ENCODE measurements around the gene PROC. TPM values are rescaled to one million over a fixed set of nuclear protein-coding genes. Genes with fewer than 3 reads are reported as not detected.

The PROC gene
- total RNA-seq, 1 experiment from 2014 or later, result 1.1 TPM

GRCh38 chr2:127392828-127393578, 25.2 kb upstream of the PROC start:
- POLR2A ChIA-PET, result no interaction called here
- Histone ChIP-seq H3K4me1 (ENCODE audit: control insufficient read depth, insufficient read depth, low read length) (peaks cover 23% of the 10 kb centered on the region), H3K27ac (ENCODE audit: low read length) (peak overlapping the region; percentile 14; the same call in 1 of the 2 replicates), H3K4me3 (ENCODE audit: low read depth in 2 of 2, low read length in 2 of 2) (no peak overlapping the region), H3K27me3 (ENCODE audit: control insufficient read depth, insufficient read depth, low read length) (no peaks in the 10 kb centered on the region), H3K36me3 (ENCODE audit: control insufficient read depth, insufficient read depth, low read length) (no peaks in the 10 kb centered on the region), H3K9me3 (ENCODE audit: control insufficient read depth, insufficient read depth, low read depth, low read length) (no peaks in the 10 kb centered on the region)
- BruUV-seq (replicated peaks), result no TSS peak
- CTCF ChIA-PET, result no interaction called here
- in situ Hi-C loops (cut with HindIII; ENCODE audit: low pct_unique_long_range_greater_than_20kb, low sequenced_read_pairs) (no loop called here), intact Hi-C loops (cut with micrococcal nuclease; ENCODE audit: unreplicated experiment) (no loop called here)
- DNase-seq (ENCODE audit: low read depth, low spot score) (no peak), ATAC-seq (no peak)
- TF ChIP-seq POLR2AphosphoS5 (IDR thresholded peaks at IDR 0.05; ENCODE audit: low read depth, low read length) (no peak), REST (IDR thresholded peaks at IDR 0.05; ENCODE audit: insufficient read depth in 1 of 2, low read depth in 2 of 2, low read length in 1 of 2) (no peak), TCF7L2 (IDR thresholded peaks at IDR 0.05; ENCODE audit: low read depth, low read length) (no peak), SIN3A (IDR thresholded peaks at IDR 0.05; ENCODE audit: borderline replicate concordance, insufficient read depth, low read depth, low read length) (no peak)
- TF ChIP-seq, protein P1, sequence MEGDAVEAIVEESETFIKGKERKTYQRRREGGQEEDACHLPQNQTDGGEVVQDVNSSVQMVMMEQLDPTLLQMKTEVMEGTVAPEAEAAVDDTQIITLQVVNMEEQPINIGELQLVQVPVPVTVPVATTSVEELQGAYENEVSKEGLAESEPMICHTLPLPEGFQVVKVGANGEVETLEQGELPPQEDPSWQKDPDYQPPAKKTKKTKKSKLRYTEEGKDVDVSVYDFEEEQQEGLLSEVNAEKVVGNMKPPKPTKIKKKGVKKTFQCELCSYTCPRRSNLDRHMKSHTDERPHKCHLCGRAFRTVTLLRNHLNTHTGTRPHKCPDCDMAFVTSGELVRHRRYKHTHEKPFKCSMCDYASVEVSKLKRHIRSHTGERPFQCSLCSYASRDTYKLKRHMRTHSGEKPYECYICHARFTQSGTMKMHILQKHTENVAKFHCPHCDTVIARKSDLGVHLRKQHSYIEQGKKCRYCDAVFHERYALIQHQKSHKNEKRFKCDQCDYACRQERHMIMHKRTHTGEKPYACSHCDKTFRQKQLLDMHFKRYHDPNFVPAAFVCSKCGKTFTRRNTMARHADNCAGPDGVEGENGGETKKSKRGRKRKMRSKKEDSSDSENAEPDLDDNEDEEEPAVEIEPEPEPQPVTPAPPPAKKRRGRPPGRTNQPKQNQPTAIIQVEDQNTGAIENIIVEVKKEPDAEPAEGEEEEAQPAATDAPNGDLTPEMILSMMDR (IDR thresholded peaks at IDR 0.05), result no peak

DNA sequence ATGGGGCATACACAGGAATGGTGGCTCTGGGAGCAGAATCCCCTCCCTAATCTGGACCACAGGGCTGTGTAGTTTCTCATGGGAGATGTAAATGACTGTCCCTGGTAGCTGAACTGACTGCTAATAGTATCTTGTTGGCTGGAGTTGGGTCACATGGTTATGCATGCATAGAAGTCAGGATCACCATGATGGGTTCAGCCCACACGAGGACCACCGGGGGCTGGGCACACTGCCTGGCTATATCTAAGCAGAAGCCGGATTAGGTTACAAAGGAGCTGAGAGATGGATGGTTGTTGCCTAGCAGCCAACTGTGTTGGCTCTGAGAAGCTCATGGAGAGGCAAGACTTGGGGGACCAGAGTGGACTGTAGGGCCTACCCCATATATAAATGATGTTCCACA, 23.7 kb upstream of the PROC start:
- no peaks in the 10 kb centered on the region for H3K36me3 ChIP-seq (ENCODE audit: control insufficient read depth, insufficient read depth, low read length)
- TF ChIP-seq, protein P1 (IDR thresholded peaks at IDR 0.05), result no peak
- no peak for TF ChIP-seq REST (IDR thresholded peaks at IDR 0.05; ENCODE audit: insufficient read depth in 1 of 2, low read depth in 2 of 2, low read length in 1 of 2)
- no peak for TF ChIP-seq TCF7L2 (IDR thresholded peaks at IDR 0.05; ENCODE audit: low read depth, low read length)
- no peak for TF ChIP-seq POLR2AphosphoS5 (IDR thresholded peaks at IDR 0.05; ENCODE audit: low read depth, low read length)
- no peak for TF ChIP-seq SIN3A (IDR thresholded peaks at IDR 0.05; ENCODE audit: borderline replicate concordance, insufficient read depth, low read depth, low read length)
- no peak for ATAC-seq
- no TSS peak for BruUV-seq (replicated peaks)
- POLR2A ChIA-PET, result no interaction called here
- no peaks in the 10 kb centered on the region for H3K9me3 ChIP-seq (ENCODE audit: control insufficient read depth, insufficient read depth, low read depth, low read length)
- intact Hi-C loops (cut with micrococcal nuclease; ENCODE audit: unreplicated experiment) (no loop called here), in situ Hi-C loops (cut with HindIII; ENCODE audit: low pct_unique_long_range_greater_than_20kb, low sequenced_read_pairs) (no loop called here)
- H3K4me3 ChIP-seq (ENCODE audit: low read depth in 2 of 2, low read length in 2 of 2), result no peak overlapping the region
- H3K27ac ChIP-seq (ENCODE audit: low read length), result no peak overlapping the region
- no peak for DNase-seq (ENCODE audit: low read depth, low spot score)
- H3K27me3 ChIP-seq (ENCODE audit: control insufficient read depth, insufficient read depth, low read length), result no peaks in the 10 kb centered on the region
- CTCF ChIA-PET, result no interaction called here
- peaks cover 19% of the 10 kb centered on the region for H3K4me1 ChIP-seq (ENCODE audit: control insufficient read depth, insufficient read depth, low read length)

All from Panc1 (cell line).